K562 (cell line): ENCODE measurements around the gene NECTIN2. TPM values are rescaled to one million over a fixed set of nuclear protein-coding genes. Genes with fewer than 3 reads are reported as not detected.

ENCODE experiments used
- ATAC-seq: fragments of 200-7000 bp; cut with Tn5 transposase; 3 replicates; pipeline ENCODE4 v1.9.1; 2020; ENCODE audit warnings: moderate library complexity
- BruUV-seq: library from RNA; stranded (reverse); fragments of 400-500 nt; replicated peaks from 2 replicates; lab custom pipeline; 2021; lab: Mats Ljungman, UMichigan
- CTCF ChIA-PET: fragments of 300-600 bp; formaldehyde crosslinking; extraction: SDS; loops from one replicate; lab custom pipeline; 2021; ENCODE audit warnings: low intra/inter-chr PET ratio; lab: Yijun Ruan, JAX
- POLR2A ChIA-PET: fragments of 300-600, 350-650 bp; sonication (Branson Sonifier 250); formaldehyde crosslinking; extraction: SDS; loops from one replicate; lab custom pipeline; 2021; ENCODE audit warnings: antibody characterized with exemption, inconsistent platforms; lab: Yijun Ruan, JAX
- DNase-seq, 4 experiments: peaks; one replicate each; pipeline versions ENCODE4 v3.0.0 to v3.0.0-alpha.2; 2011 to 2018; ENCODE audit warnings: low spot score in 3 of 4, mixed read lengths in 3 of 4; ENCODE audit errors: extremely low read depth in 1 of 4
- FAIRE-seq: peaks from 2 replicates; lab custom pipeline; 2011; peaks lifted over from hg19 to GRCh38; lab: Jason Lieb, UNC
- H2AFZ ChIP-seq: 2 replicates; pipeline ENCODE4 v1.6.0; 2011; ENCODE audit warnings: low read depth, low read length, control low read depth, inconsistent platforms
- H3K27ac ChIP-seq: fragments of 200-600 bp; 3 replicates; pipeline ENCODE4 v1.8.0; 2011; ENCODE audit warnings: low read depth, mild to moderate bottlenecking, control low read depth, inconsistent platforms, low read length, moderate library complexity, mixed read lengths; ENCODE audit errors: extremely low read depth
- H3K27me3 ChIP-seq, 2 experiments: fragments of 300-600 bp in 1 of 2; 2 replicates in 1 of 2; 3 replicates in 1 of 2; pipeline versions ENCODE4 v1.6.0 to v1.8.0; 2011; ENCODE audit warnings: inconsistent platforms in 2 of 2, low read length in 2 of 2, mild to moderate bottlenecking in 1 of 2, mixed read lengths in 1 of 2, moderate library complexity in 1 of 2; ENCODE audit not compliant: control insufficient read depth in 2 of 2, insufficient read depth in 2 of 2
- H3K36me3 ChIP-seq: fragments of 300-600 bp; 3 replicates; pipeline ENCODE4 v1.8.0; 2011; ENCODE audit warnings: mild to moderate bottlenecking, low read length, inconsistent platforms; ENCODE audit not compliant: control insufficient read depth, insufficient read depth
- H3K4me1 ChIP-seq, 2 experiments: fragments of 200-600 bp in 1 of 2; replicated peaks in 1 of 2; 2 replicates in 1 of 2; 3 replicates in 1 of 2; pipeline versions ENCODE4 v1.5.1 to v1.8.0; 2011; ENCODE audit warnings: inconsistent platforms in 2 of 2, low read length in 2 of 2, mild to moderate bottlenecking in 1 of 2, mixed read lengths in 1 of 2, moderate library complexity in 1 of 2; ENCODE audit not compliant: control insufficient read depth in 2 of 2, insufficient read depth in 2 of 2
- H3K4me2 ChIP-seq: 2 replicates; pipeline ENCODE4 v1.6.1; 2011; ENCODE audit warnings: low read length, control low read depth, inconsistent platforms, mixed read lengths; ENCODE audit not compliant: insufficient read depth
- H3K4me3 ChIP-seq: fragments of 200-600 bp; sonication (generic), shearing (Covaris generic); 2 replicates; pipeline ENCODE4 v1.5.1; 2016; ENCODE audit warnings: control low read depth, inconsistent platforms
- H3K79me2 ChIP-seq: fragments of 200-600 bp; 3 replicates; pipeline ENCODE4 v1.8.0; 2011; ENCODE audit warnings: low read length, inconsistent platforms; ENCODE audit not compliant: control insufficient read depth, insufficient read depth
- H3K9ac ChIP-seq, 2 experiments: 2 replicates each; pipeline versions ENCODE4 v1.6.0 to v1.6.1; 2011; ENCODE audit warnings: low read depth in 2 of 2, low read length in 2 of 2, control low read depth in 1 of 2, inconsistent platforms in 1 of 2, mild to moderate bottlenecking in 1 of 2, mixed read lengths in 1 of 2; ENCODE audit not compliant: insufficient read depth in 1 of 2
- H3K9me1 ChIP-seq: one replicate; pipeline ENCODE4 v1.6.0; 2011; ENCODE audit warnings: inconsistent platforms, mild to moderate bottlenecking, low read length, moderate library complexity; ENCODE audit not compliant: control insufficient read depth, insufficient read depth
- H3K9me3 ChIP-seq: replicated peaks from 2 replicates; pipeline ENCODE4 v1.5.1; 2011; ENCODE audit warnings: low read depth, low read length, inconsistent platforms; ENCODE audit not compliant: control insufficient read depth, insufficient read depth
- H4K20me1 ChIP-seq: replicated peaks from 2 replicates; pipeline ENCODE4 v1.6.1; 2011; ENCODE audit warnings: low read length, inconsistent platforms, mixed read lengths; ENCODE audit not compliant: control insufficient read depth, insufficient read depth
- C11orf30 ChIP-seq: fragments of 450-650 bp; IDR thresholded peaks from 2 replicates; pipeline ENCODE4 v1.6.1; 2016; ENCODE audit warnings: low read depth, mild to moderate bottlenecking
- EHMT2 ChIP-seq: fragments of 450-650 bp; IDR thresholded peaks from 2 replicates; pipeline ENCODE4 v1.6.1; 2018; ENCODE audit warnings: antibody characterized with exemption
- HDAC2 ChIP-seq: fragments of 450-650 bp; IDR thresholded peaks from 2 replicates; pipeline ENCODE4 v1.6.1; 2016; ENCODE audit warnings: mild to moderate bottlenecking
- MYBL2 ChIP-seq, 2 experiments: fragments of 450-650 bp in 1 of 2; sonication (generic) in 1 of 2; formaldehyde crosslinking in 1 of 2; IDR thresholded peaks; 2 replicates each; pipeline versions ENCODE4 v1.6.1 to v1.8.1; 2017 to 2022; ENCODE audit warnings: borderline replicate concordance in 1 of 2, inconsistent platforms in 1 of 2, low read depth in 1 of 2, mild to moderate bottlenecking in 1 of 2, missing genetic modification reagents in 1 of 2, moderate library complexity in 1 of 2
- POLR2G ChIP-seq: fragments of 200-400 bp; formaldehyde crosslinking; IDR thresholded peaks from 2 replicates; pipeline ENCODE4 v1.6.1; 2017; ENCODE audit warnings: low read depth, mild to moderate bottlenecking, antibody characterized with exemption, low read length, moderate library complexity
- RNF2 ChIP-seq: sonication (generic); IDR thresholded peaks from 2 replicates; pipeline ENCODE4 v1.6.1; 2016
- SIN3A ChIP-seq, 2 experiments: fragments of 150-350 bp in 1 of 2; IDR thresholded peaks; 2 replicates each; pipeline ENCODE4 v1.6.1; 2011 to 2016; ENCODE audit warnings: borderline replicate concordance in 2 of 2, low read depth in 2 of 2, low read length in 2 of 2, mild to moderate bottlenecking in 2 of 2, moderate library complexity in 2 of 2; ENCODE audit not compliant: control insufficient read depth in 1 of 2
- ZBED1 ChIP-seq: IDR thresholded peaks from 2 replicates; pipeline ENCODE4 v1.6.1; 2014
- ZKSCAN8 ChIP-seq: fragments of 200-800 bp; sonication (Bioruptor generic); IDR thresholded peaks from 2 replicates; pipeline ENCODE4 v1.6.1; 2016; ENCODE audit warnings: missing genetic modification characterization, missing compliant biosample characterization
- ZNF311 ChIP-seq: fragments of 250-450 bp; sonication (Bioruptor Pico); IDR thresholded peaks from 2 replicates; pipeline ENCODE4 v1.4.0; 2020; ENCODE audit warnings: mild to moderate bottlenecking, moderate library complexity
- ZSCAN29 ChIP-seq: fragments of 450-650 bp; IDR thresholded peaks from 2 replicates; pipeline ENCODE4 v1.6.1; 2017
- WGBS: fragments of 100-300 bp; shearing (Covaris generic); methylation state at CpG from one replicate; pipeline ENCODE4 v1.1.6; 2016; ENCODE audit warnings: low coverage, mixed read lengths; ENCODE audit not compliant: insufficient coverage; ENCODE audit errors: missing lambda C conversion rate; 5-methylcytosine and 5-hydroxymethylcytosine counted together
- in situ Hi-C: fragments of 300-500 bp; cut with MboI; formaldehyde crosslinking; loops from 4 replicates; pipeline ENCODE4 v1.15.0; 2018; ENCODE audit warnings: inconsistent platforms, mixed read lengths
- intact Hi-C: fragments of 100-400 bp; cut with micrococcal nuclease; formaldehyde crosslinking; loops from 2 replicates; pipeline ENCODE4 v1.14.2; 2022
- polyA plus RNA-seq, 8 experiments: library from polyadenylated mRNA; depleted of rRNA in 4 of 8; stranded (reverse) in 5 of 8; unstranded in 3 of 8; fragments of >200 nt; fragmentation: Nextera tagmentation in 2 of 8; fragmentation: Illumina TruSeq in 1 of 8; extraction: Ambion mirVana in 2 of 8; extraction: Trizol in 1 of 8; gene quantifications; 2 replicates each; pipeline versions ENCODE4 v1.2.1 to v1.2.3, GENCODE V29; 2011 to 2014; ENCODE audit warnings: inconsistent platforms in 1 of 8, missing spikeins in 1 of 8
- total RNA-seq, 7 experiments: library from RNA; depleted of rRNA in 6 of 7; stranded (reverse); fragments of >200 nt in 6 of 7; fragmentation: Illumina TruSeq in 2 of 7; extraction: Trizol in 2 of 7; gene quantifications; 2 replicates each; pipeline versions ENCODE4 v1.2.1 to v1.2.3, GENCODE V29; 2011 to 2021; ENCODE audit warnings: low replicate concordance in 1 of 7
- TF ChIP-seq, protein P1 (sequence below): fragments of 450-650 bp; IDR thresholded peaks from 2 replicates; pipeline ENCODE4 v1.6.1; 2018; ENCODE audit not compliant: partially characterized antibody

NECTIN2 gene
- total and polyA plus RNA-seq, 9 of the 15 experiments (the other 6 are each of a cell fraction or from before 2014, with no cell fraction given), result 3.9 to 94.9 (median 34.9) TPM

DNA sequence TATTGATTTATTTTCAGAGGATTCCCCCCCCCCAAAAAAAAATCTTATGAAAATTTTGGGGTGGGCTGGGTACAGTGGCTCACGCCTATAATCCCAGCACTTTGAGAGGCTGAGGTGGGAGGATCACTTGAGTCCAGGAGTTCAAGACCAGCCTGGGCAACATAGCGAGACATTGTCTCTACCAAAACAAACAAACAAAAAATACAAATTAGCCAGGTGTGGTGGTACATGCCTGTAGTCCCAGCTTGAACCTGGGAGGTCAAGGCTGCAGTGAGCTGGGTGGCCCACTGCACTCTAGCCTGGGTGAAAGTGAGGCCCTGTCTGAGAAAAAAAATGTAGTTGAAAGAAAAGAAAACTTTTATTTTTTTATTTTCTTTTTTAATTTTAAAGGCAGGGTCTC is 17.9 kb downstream of the NECTIN2 start (continued):
- TF ChIP-seq MYBL2 (IDR thresholded peaks at IDR 0.05; ENCODE audit: low read depth) (no peak), MYBL2 (CRISPR knock-in tag; IDR thresholded peaks at IDR 0.05; ENCODE audit: borderline replicate concordance) (no peak), ZNF311 (CRISPR knock-in tag) (no peak), ZSCAN29 (no peak), C11orf30 (no peak), ZBED1 (no peak), EHMT2 (no peak), ZKSCAN8 (CRISPR knock-in tag) (no peak)
- TF ChIP-seq, all 486 proteins: peak for 0

DNA sequence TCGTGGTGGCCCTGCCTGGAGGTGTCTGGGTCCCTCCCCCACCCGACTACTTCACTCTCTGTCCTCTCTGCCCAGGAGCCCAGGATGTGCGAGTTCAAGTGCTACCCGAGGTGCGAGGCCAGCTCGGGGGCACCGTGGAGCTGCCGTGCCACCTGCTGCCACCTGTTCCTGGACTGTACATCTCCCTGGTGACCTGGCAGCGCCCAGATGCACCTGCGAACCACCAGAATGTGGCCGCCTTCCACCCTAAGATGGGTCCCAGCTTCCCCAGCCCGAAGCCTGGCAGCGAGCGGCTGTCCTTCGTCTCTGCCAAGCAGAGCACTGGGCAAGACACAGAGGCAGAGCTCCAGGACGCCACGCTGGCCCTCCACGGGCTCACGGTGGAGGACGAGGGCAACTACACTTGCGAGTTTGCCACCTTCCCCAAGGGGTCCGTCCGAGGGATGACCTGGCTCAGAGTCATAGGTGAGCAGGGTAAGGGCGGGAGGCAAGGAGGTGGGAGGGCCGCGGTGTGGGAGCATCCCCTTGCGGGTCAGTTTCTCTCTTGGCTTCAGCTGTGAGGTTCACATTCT is 19.2 kb downstream of the NECTIN2 start:
- H3K4me1 ChIP-seq, result peaks cover 0 to 7% of the 10 kb centered on the region in 2 experiments; a peak in 2 of 5 replicates
- no peak overlapping the region for H3K4me2 ChIP-seq
- H3K9me1 ChIP-seq, result no peaks in the 10 kb centered on the region
- no peaks in the 10 kb centered on the region for H3K27me3 ChIP-seq
- no peak overlapping the region for H3K27ac ChIP-seq
- ChIA-PET CTCF (no interaction called here), POLR2A (interaction anchor here (0.6 to 1.2 kb wide), 5 partner anchors 13 to 22 kb away, joined by 3 to 9 read pairs (median 3); no protein-coding TSS in a partner anchor)
- in situ Hi-C loops, result no loop called here
- BruUV-seq, result no TSS peak
- H3K9ac ChIP-seq, result peak overlapping the region in 1 of 2 experiments; percentile 26; a peak in 1 of 4 replicates
- no peaks in the 10 kb centered on the region; the same call in 2 of the 3 replicates for H3K79me2 ChIP-seq
- no peaks in the 10 kb centered on the region for H3K9me3 ChIP-seq
- peaks cover 35% of the 10 kb centered on the region for H3K36me3 ChIP-seq
- no peak overlapping the region for H3K4me3 ChIP-seq
- no peaks in the 10 kb centered on the region for H4K20me1 ChIP-seq
- DNase-seq, result peak in 1 of 4 experiments; percentile 11
- WGBS, result 97% methylated on average over 25 of the region's 27 CpGs
- intact Hi-C loops, result no loop called here
- TF ChIP-seq HDAC2, result no peak
- no peak for TF ChIP-seq SIN3A (IDR thresholded peaks at IDR 0.05; ENCODE audit: borderline replicate concordance in 2 of 2, control insufficient read depth in 1 of 2, low read depth in 2 of 2, low read length in 2 of 2)
- peak; percentile 52 for TF ChIP-seq POLR2G
- TF ChIP-seq, protein P1, sequence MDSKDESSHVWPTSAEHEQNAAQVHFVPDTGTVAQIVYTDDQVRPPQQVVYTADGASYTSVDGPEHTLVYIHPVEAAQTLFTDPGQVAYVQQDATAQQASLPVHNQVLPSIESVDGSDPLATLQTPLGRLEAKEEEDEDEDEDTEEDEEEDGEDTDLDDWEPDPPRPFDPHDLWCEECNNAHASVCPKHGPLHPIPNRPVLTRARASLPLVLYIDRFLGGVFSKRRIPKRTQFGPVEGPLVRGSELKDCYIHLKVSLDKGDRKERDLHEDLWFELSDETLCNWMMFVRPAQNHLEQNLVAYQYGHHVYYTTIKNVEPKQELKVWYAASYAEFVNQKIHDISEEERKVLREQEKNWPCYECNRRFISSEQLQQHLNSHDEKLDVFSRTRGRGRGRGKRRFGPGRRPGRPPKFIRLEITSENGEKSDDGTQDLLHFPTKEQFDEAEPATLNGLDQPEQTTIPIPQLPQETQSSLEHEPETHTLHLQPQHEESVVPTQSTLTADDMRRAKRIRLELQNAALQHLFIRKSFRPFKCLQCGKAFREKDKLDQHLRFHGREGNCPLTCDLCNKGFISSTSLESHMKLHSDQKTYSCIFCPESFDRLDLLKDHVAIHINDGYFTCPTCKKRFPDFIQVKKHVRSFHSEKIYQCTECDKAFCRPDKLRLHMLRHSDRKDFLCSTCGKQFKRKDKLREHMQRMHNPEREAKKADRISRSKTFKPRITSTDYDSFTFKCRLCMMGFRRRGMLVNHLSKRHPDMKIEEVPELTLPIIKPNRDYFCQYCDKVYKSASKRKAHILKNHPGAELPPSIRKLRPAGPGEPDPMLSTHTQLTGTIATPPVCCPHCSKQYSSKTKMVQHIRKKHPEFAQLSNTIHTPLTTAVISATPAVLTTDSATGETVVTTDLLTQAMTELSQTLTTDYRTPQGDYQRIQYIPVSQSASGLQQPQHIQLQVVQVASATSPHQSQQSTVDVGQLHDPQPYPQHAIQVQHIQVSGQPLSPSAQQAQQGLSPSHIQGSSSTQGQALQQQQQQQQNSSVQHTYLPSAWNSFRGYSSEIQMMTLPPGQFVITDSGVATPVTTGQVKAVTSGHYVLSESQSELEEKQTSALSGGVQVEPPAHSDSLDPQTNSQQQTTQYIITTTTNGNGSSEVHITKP, result no peak
- TF ChIP-seq RNF2, result no peak
- FAIRE-seq, result no peak
- no peak overlapping the region for H2AFZ ChIP-seq
- ATAC-seq, result no peak
